Mesenchymal stem cell (in vitro differentiated cells and primary cell): ENCODE data around the gene STN1.
A peak's percentile ranks its signal among the peaks of the same experiment; 100 is the strongest.

Source experiments
- DNase-seq: peaks from one replicate; pipeline ENCODE4 v3.0.0-alpha.2; 2013
- H2AFZ ChIP-seq: one replicate; pipeline ENCODE4 v1.6.1; 2013; ENCODE audit warnings: low read depth, mild to moderate bottlenecking, control low read depth, inconsistent platforms, low read length, moderate library complexity
- H2AK5ac ChIP-seq: 2 replicates; pipeline ENCODE4 v1.6.1; 2013; ENCODE audit warnings: low read length, moderate library complexity, mild to moderate bottlenecking, inconsistent platforms; ENCODE audit not compliant: severe bottlenecking
- H2BK120ac ChIP-seq: one replicate; pipeline ENCODE4 v1.6.1; 2013; ENCODE audit warnings: low read depth, mild to moderate bottlenecking, inconsistent platforms, low read length, moderate library complexity
- H2BK12ac ChIP-seq, 2 experiments: one replicate each; pipeline ENCODE4 v1.6.1; 2013; ENCODE audit warnings: inconsistent platforms in 2 of 2, low read length in 2 of 2, mild to moderate bottlenecking in 2 of 2, moderate library complexity in 2 of 2, control low read depth in 1 of 2
- H2BK15ac ChIP-seq: one replicate; pipeline ENCODE4 v1.6.1; 2013; ENCODE audit warnings: mild to moderate bottlenecking, low read depth, inconsistent platforms; ENCODE audit not compliant: poor library complexity, severe bottlenecking
- H2BK5ac ChIP-seq: 2 replicates; pipeline ENCODE4 v1.6.1; 2013; ENCODE audit warnings: low read depth, mild to moderate bottlenecking, low read length, control low read depth, inconsistent platforms; ENCODE audit not compliant: poor library complexity, severe bottlenecking
- H3K14ac ChIP-seq, 2 experiments: one replicate each; pipeline ENCODE4 v1.6.1; 2013; ENCODE audit warnings: inconsistent platforms in 2 of 2, low read length in 2 of 2, control low read depth in 1 of 2, mild to moderate bottlenecking in 1 of 2, moderate library complexity in 1 of 2
- H3K18ac ChIP-seq, 2 experiments: one replicate each; pipeline ENCODE4 v1.6.1; 2013; ENCODE audit warnings: inconsistent platforms in 2 of 2, low read length in 2 of 2, control low read depth in 1 of 2, low read depth in 1 of 2, mild to moderate bottlenecking in 1 of 2
- H3K23ac ChIP-seq, 2 experiments: one replicate each; pipeline ENCODE4 v1.6.1; 2013; ENCODE audit warnings: inconsistent platforms in 2 of 2, low read length in 2 of 2, mild to moderate bottlenecking in 2 of 2, moderate library complexity in 2 of 2, control low read depth in 1 of 2
- H3K27ac ChIP-seq: 2 replicates; pipeline ENCODE4 v1.5.1; 2013; ENCODE audit warnings: mild to moderate bottlenecking, moderate library complexity, low read length, control low read depth, inconsistent platforms; ENCODE audit not compliant: poor library complexity, severe bottlenecking
- H3K27me3 ChIP-seq, 2 experiments: 2 replicates each; pipeline versions ENCODE4 v1.6.1 to v1.7.0; 2013; ENCODE audit warnings: low read length in 2 of 2, mild to moderate bottlenecking in 2 of 2, moderate library complexity in 2 of 2, control low read depth in 1 of 2, inconsistent platforms in 1 of 2; ENCODE audit not compliant: control insufficient read depth in 1 of 2, insufficient read depth in 1 of 2
- H3K36me3 ChIP-seq, 2 experiments: 2 replicates each; pipeline versions ENCODE4 v1.6.1 to v1.7.0; 2013; ENCODE audit warnings: low read length in 2 of 2, control low read depth in 1 of 2, inconsistent platforms in 1 of 2, low read depth in 1 of 2, mild to moderate bottlenecking in 1 of 2; ENCODE audit not compliant: insufficient read depth in 2 of 2, control insufficient read depth in 1 of 2
- H3K4ac ChIP-seq, 2 experiments: one replicate each; pipeline ENCODE4 v1.6.1; 2013; ENCODE audit warnings: inconsistent platforms in 2 of 2, low read length in 2 of 2, mild to moderate bottlenecking in 2 of 2, moderate library complexity in 2 of 2, control low read depth in 1 of 2, low read depth in 1 of 2
- H3K4me1 ChIP-seq: 2 replicates; pipeline ENCODE4 v1.6.1; 2013; ENCODE audit warnings: low read depth, low read length, control low read depth; ENCODE audit not compliant: control insufficient read depth, insufficient read depth
- H3K4me2 ChIP-seq: 2 replicates; pipeline ENCODE4 v1.6.1; 2013; ENCODE audit warnings: low read length, mild to moderate bottlenecking, inconsistent platforms; ENCODE audit not compliant: poor library complexity, severe bottlenecking
- H3K4me3 ChIP-seq, 2 experiments: 2 replicates each; pipeline versions ENCODE4 v1.5.1 to v1.7.0; 2013; ENCODE audit warnings: low read length in 2 of 2, mild to moderate bottlenecking in 2 of 2, control low read depth in 1 of 2, low read depth in 1 of 2; ENCODE audit not compliant: insufficient read depth in 1 of 2
- H3K79me1 ChIP-seq: replicated peaks from 2 replicates; pipeline ENCODE4 v1.6.1; 2013; ENCODE audit warnings: mild to moderate bottlenecking, control low read depth, low read length, inconsistent platforms; ENCODE audit not compliant: poor library complexity, severe bottlenecking
- H3K9ac ChIP-seq: 2 replicates; pipeline ENCODE4 v1.7.0; 2013; ENCODE audit warnings: mild to moderate bottlenecking, low read length, moderate library complexity
- H3K9me3 ChIP-seq: 2 replicates; pipeline ENCODE4 v1.7.0; 2013; ENCODE audit warnings: mild to moderate bottlenecking, low read length; ENCODE audit not compliant: control insufficient read depth
- H4K8ac ChIP-seq: one replicate; pipeline ENCODE4 v1.6.1; 2013; ENCODE audit warnings: inconsistent platforms, mild to moderate bottlenecking, low read length, moderate library complexity
- H4K91ac ChIP-seq: one replicate; pipeline ENCODE4 v1.6.1; 2013; ENCODE audit warnings: mild to moderate bottlenecking, low read length, inconsistent platforms
- WGBS: methylation state at CpG from one replicate; pipeline ENCODE4 v1.1.7; 2013; ENCODE audit warnings: mixed read lengths; 5-methylcytosine and 5-hydroxymethylcytosine counted together

Gene STN1

DNA sequence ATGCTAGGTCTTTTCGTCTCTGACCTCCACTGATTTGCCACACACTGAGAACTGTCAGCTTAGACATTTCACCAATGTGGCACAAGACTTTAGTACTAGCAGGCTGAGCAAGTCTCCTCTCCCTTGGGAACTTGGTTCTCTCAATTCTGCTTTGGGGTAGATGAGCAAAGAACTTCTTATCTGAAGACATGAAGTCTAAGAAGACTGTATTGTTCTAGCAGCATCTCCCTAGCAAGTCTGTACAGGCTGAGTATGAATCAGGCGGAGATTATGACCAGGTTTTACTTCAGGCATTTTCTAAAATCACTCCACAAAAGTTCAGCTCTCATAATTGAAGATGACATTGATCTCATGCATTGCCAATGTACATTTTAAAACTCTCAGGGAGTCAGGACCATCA, 23.8 kb upstream of the STN1 start:
- no peak overlapping the region for H4K8ac ChIP-seq
- H3K14ac ChIP-seq: no peak overlapping the region
- no peak overlapping the region for H2AFZ ChIP-seq
- no peaks in the 10 kb centered on the region for H3K79me1 ChIP-seq
- H2AK5ac ChIP-seq: no peak overlapping the region
- no peak overlapping the region for H3K4ac ChIP-seq
- H3K4me2 ChIP-seq: no peak overlapping the region
- H3K27ac ChIP-seq: no peak overlapping the region
- no peak overlapping the region for H2BK12ac ChIP-seq
- no peaks in the 10 kb centered on the region for H3K9me3 ChIP-seq
- 98% methylated on average over 2 of the region's 2 CpGs for WGBS
- H2BK120ac ChIP-seq: no peak overlapping the region
- no peaks in the 10 kb centered on the region for H3K27me3 ChIP-seq
- H3K4me3 ChIP-seq: no peak overlapping the region
- H3K18ac ChIP-seq: no peak overlapping the region
- no peak overlapping the region for H3K9ac ChIP-seq
- DNase-seq: no peak
- no peaks in the 10 kb centered on the region for H3K36me3 ChIP-seq
- no peak overlapping the region for H3K23ac ChIP-seq
- no peaks in the 10 kb centered on the region for H3K4me1 ChIP-seq
- no peak overlapping the region for H2BK5ac ChIP-seq
- H4K91ac ChIP-seq: no peak overlapping the region
- no peak overlapping the region for H2BK15ac ChIP-seq

GRCh38 chr10:103939522-103939921, 21.5 kb upstream of the STN1 start:
- H2BK5ac ChIP-seq: no peak overlapping the region
- no peak overlapping the region for H3K18ac ChIP-seq
- H2BK120ac ChIP-seq: no peak overlapping the region
- H4K91ac ChIP-seq: no peak overlapping the region
- DNase-seq: no peak
- no peak overlapping the region for H3K27ac ChIP-seq
- no peak overlapping the region for H3K4ac ChIP-seq
- H2AFZ ChIP-seq: no peak overlapping the region
- H3K79me1 ChIP-seq: no peaks in the 10 kb centered on the region
- H3K36me3 ChIP-seq: no peaks in the 10 kb centered on the region
- no peak overlapping the region for H2AK5ac ChIP-seq
- no peak overlapping the region for H3K9ac ChIP-seq
- H3K27me3 ChIP-seq: no peaks in the 10 kb centered on the region
- no peak overlapping the region for H3K14ac ChIP-seq
- H4K8ac ChIP-seq: no peak overlapping the region
- no peak overlapping the region for H3K4me2 ChIP-seq
- no peak overlapping the region for H3K23ac ChIP-seq
- no peak overlapping the region for H2BK15ac ChIP-seq
- H3K4me1 ChIP-seq: peaks cover 3% of the 10 kb centered on the region
- no peaks in the 10 kb centered on the region for H3K9me3 ChIP-seq
- no peak overlapping the region for H2BK12ac ChIP-seq
- H3K4me3 ChIP-seq: no peak overlapping the region

DNA sequence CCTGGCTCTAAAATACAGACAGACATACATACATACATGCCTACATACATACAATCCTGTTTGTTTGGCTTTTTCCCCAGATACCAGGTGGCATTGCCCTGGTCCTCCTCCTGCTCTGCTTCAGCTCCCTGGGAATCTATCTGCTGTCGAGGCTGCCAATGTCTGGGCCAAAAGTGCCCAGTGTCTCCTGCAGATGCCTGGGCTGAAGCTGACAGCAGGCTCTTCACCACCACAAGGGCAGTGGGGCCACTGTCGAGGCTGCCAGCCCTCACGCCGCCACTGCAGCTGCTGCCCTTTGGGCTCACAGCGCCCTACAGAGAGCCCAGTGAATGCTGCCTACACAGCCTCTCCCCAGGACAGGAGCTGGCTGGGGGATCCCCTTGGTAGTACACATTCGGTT, 18.0 kb upstream of the STN1 start:
- no peak overlapping the region for H3K4me2 ChIP-seq
- H3K9me3 ChIP-seq: no peaks in the 10 kb centered on the region
- H2BK15ac ChIP-seq: no peak overlapping the region
- no peak overlapping the region for H2BK12ac ChIP-seq
- H4K91ac ChIP-seq: no peak overlapping the region
- H3K4ac ChIP-seq: no peak overlapping the region
- H3K18ac ChIP-seq: no peak overlapping the region
- DNase-seq: no peak
- peaks cover 3% of the 10 kb centered on the region for H3K4me1 ChIP-seq
- no peak overlapping the region for H3K27ac ChIP-seq
- no peak overlapping the region for H2AFZ ChIP-seq
- no peaks in the 10 kb centered on the region for H3K27me3 ChIP-seq
- H2BK5ac ChIP-seq: no peak overlapping the region
- no peak overlapping the region for H4K8ac ChIP-seq
- no peaks in the 10 kb centered on the region for H3K79me1 ChIP-seq
- H2AK5ac ChIP-seq: no peak overlapping the region
- no peak overlapping the region for H2BK120ac ChIP-seq
- H3K9ac ChIP-seq: no peak overlapping the region
- WGBS: 85% methylated on average over 5 of the region's 6 CpGs
- peak overlapping the region in 1 of 2 experiments; percentile 79 for H3K23ac ChIP-seq
- H3K14ac ChIP-seq: no peak overlapping the region
- H3K4me3 ChIP-seq: no peak overlapping the region
- H3K36me3 ChIP-seq: no peaks in the 10 kb centered on the region

GRCh38 chr10:103934308-103934707, 16.3 kb upstream of the STN1 start:
- H3K4ac ChIP-seq: no peak overlapping the region
- no peaks in the 10 kb centered on the region for H3K27me3 ChIP-seq

More at GRCh38 chr10:103934308-103934707, 16.3 kb upstream of the STN1 start:
- Histone ChIP-seq H3K23ac (no peak overlapping the region), H2BK5ac (no peak overlapping the region), H3K9ac (no peak overlapping the region), H4K91ac (no peak overlapping the region), H3K18ac (no peak overlapping the region), H4K8ac (no peak overlapping the region), H3K14ac (no peak overlapping the region), H3K4me1 (peaks cover 3% of the 10 kb centered on the region), H2BK12ac (no peak overlapping the region), H3K4me3 (no peak overlapping the region), H3K9me3 (no peaks in the 10 kb centered on the region), H3K4me2 (no peak overlapping the region), H3K27ac (no peak overlapping the region), H2BK120ac (no peak overlapping the region), H3K79me1 (no peaks in the 10 kb centered on the region), H2AFZ (no peak overlapping the region), H2AK5ac (no peak overlapping the region), H3K36me3 (no peaks in the 10 kb centered on the region), H2BK15ac (no peak overlapping the region)
- no peak for DNase-seq
- 93% methylated on average over 5 of the region's 6 CpGs for WGBS
